Smooth muscle cell of trachea (primary cell): ENCODE results near the gene SHISA4. TPM values are rescaled to one million over a fixed set of nuclear protein-coding genes. Genes with fewer than 3 reads are reported as not detected.

ENCODE experiments used
- total RNA-seq: library from RNA; depleted of rRNA; stranded (reverse); fragments of >200 nt; gene quantifications from 2 replicates; pipeline ENCODE4 v1.2.1, GENCODE V29; 2014

Gene SHISA4
- total RNA-seq: 15.3 and 37.4 TPM in 2 replicates

GRCh38 chr1:201888282-201889089, at the start of gene SHISA4:
TSS of gene SHISA4 (plus strand) at chr1:201888898. CDS start at chr1:201888995, 97 bp downstream.

Other genes starting within 250 kb of the SHISA4 start
- gene IPO9, start 59.7 kb upstream of the SHISA4 start, total RNA-seq: 18.5 and 24.6 TPM in 2 replicates
- gene LMOD1, start 57.6 kb downstream of the SHISA4 start, total RNA-seq: 7.7 and 22.2 TPM in 2 replicates
- 39.7 and 62.4 TPM in 2 replicates for gene TIMM17A, start 66.6 kb downstream of the SHISA4 start, total RNA-seq
- 69.1 and 122 TPM in 2 replicates for gene RNPEP, start 93.8 kb downstream of the SHISA4 start, total RNA-seq
- gene ELF3, start 121.7 kb downstream of the SHISA4 start, total RNA-seq: under 0.01 and 1.2 TPM in 2 replicates
- not detected in 2 replicates for gene GPR37L1, start 234.0 kb downstream of the SHISA4 start, total RNA-seq